BJ (cell line): ENCODE results near the gene RNF181. TPM values are rescaled to one million over a fixed set of nuclear protein-coding genes. Genes with fewer than 3 reads are reported as not detected.
"Not testable (repeated sequence)": the region's sequence is repeated elsewhere in the genome, so short reads cannot be mapped to it uniquely, and the experiment has no call there.

Experiments
- CTCF ChIA-PET: fragments of 350-600 bp; formaldehyde crosslinking; extraction: SDS; loops from one replicate; lab custom pipeline; 2021; ENCODE audit warnings: antibody characterized with exemption, inconsistent platforms; lab: Yijun Ruan, JAX
- POLR2A ChIA-PET: fragments of 300-600 bp; sonication (Branson Sonifier 250); formaldehyde crosslinking; extraction: SDS; loops from one replicate; lab custom pipeline; 2021; ENCODE audit warnings: antibody characterized with exemption; lab: Charles Lee
- DNase-seq: peaks from one replicate; pipeline ENCODE4 v3.0.0-alpha.2; 2011; ENCODE audit warnings: low read depth
- H3K27me3 ChIP-seq: 2 replicates; pipeline ENCODE4 v1.6.0; 2011; ENCODE audit warnings: low read length; ENCODE audit not compliant: control insufficient read depth, insufficient read depth
- H3K36me3 ChIP-seq: 2 replicates; pipeline ENCODE4 v1.5.1; 2011; ENCODE audit warnings: low read length; ENCODE audit not compliant: control insufficient read depth, insufficient read depth
- H3K4me3 ChIP-seq: 2 replicates; pipeline ENCODE4 v1.5.1; 2011; ENCODE audit warnings: low read depth, mild to moderate bottlenecking, control low read depth, low read length
- polyA plus RNA-seq: library from polyadenylated mRNA; depleted of rRNA; stranded (reverse); fragments of >200 nt; gene quantifications from 2 replicates; pipeline ENCODE4 v1.2.3, GENCODE V29; 2011
- TF ChIP-seq, protein P1 (sequence below): IDR thresholded peaks from 2 replicates; pipeline ENCODE4 v1.5.1; 2011; ENCODE audit warnings: low read depth, mild to moderate bottlenecking, control low read depth, inconsistent platforms, low read length, moderate library complexity; ENCODE audit not compliant: insufficient read depth

The RNF181 gene
- polyA plus RNA-seq, 1 experiment: 376 TPM

DNA sequence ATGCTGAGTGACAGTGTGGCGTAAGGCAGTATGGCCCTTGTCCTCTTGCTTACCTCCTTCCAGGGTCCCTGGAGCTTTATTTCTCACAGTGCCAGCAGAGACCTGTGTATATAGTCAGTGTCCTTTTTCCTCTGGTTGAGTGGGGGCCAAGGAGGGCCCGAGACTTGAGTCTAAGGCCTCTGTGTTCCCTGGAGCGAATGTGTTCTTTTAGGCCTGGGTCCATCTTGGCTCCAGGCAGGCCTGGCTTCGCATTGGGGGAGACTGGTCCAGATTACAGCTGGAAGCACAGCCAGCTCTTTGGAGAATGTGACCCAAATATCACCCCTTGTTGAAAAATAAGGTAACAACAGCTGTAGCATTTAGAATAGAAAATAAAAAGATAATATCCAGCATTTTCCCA, 6.4 kb upstream of the RNF181 start:
- Histone ChIP-seq H3K4me3 (no peak overlapping the region), H3K27me3 (no peaks in the 10 kb centered on the region), H3K36me3 (peaks cover 1% of the 10 kb centered on the region; the same call in 1 of the 2 replicates)
- TF ChIP-seq, protein P1, sequence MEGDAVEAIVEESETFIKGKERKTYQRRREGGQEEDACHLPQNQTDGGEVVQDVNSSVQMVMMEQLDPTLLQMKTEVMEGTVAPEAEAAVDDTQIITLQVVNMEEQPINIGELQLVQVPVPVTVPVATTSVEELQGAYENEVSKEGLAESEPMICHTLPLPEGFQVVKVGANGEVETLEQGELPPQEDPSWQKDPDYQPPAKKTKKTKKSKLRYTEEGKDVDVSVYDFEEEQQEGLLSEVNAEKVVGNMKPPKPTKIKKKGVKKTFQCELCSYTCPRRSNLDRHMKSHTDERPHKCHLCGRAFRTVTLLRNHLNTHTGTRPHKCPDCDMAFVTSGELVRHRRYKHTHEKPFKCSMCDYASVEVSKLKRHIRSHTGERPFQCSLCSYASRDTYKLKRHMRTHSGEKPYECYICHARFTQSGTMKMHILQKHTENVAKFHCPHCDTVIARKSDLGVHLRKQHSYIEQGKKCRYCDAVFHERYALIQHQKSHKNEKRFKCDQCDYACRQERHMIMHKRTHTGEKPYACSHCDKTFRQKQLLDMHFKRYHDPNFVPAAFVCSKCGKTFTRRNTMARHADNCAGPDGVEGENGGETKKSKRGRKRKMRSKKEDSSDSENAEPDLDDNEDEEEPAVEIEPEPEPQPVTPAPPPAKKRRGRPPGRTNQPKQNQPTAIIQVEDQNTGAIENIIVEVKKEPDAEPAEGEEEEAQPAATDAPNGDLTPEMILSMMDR: no peak
- DNase-seq: no peak
- ChIA-PET CTCF (interaction anchor here (1.1 kb wide), 1 partner anchor 16 kb away, joined by 3 read pairs; no protein-coding TSS in a partner anchor), POLR2A (no interaction called here)

DNA sequence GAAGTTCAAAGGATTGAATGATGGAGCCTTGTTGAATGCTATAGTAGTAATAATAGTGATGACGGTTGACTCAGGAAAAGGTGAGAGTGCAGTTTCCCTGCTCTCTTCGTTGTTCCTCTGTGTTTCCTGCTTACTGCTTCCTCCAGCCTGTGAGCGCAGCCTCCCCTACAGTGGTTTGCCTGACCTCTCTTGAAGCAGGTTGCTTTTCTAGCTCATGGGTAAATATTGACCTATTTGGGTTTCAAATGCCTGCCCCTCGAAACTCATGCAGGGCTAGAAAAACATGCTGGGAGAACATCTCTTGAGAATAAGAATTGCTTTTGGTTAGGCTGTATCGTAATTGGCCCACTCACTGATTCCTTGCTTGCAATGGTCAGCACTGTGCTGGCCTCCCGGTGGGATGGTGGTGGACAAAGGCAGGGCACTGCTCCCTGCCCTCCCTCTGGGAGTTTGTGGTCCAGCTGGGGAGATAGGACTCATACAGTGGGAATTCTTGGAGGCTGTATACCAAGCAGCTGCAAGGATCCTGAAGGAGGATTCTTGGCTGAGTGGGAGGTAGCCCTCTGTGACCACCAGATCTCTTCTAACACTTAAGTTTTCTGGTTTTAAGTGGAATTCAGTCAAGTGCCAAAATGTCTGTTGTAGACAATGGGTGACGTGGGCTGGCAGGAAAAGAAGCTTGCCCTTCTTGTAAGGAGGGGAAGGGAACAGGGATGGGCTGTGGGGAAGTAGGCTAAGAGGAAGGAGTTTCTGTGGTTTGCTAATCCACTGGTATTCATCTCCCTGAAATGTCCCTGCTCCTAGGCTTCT, 5.4 kb upstream of the RNF181 start:
- no peak overlapping the region for H3K4me3 ChIP-seq
- peak; percentile 82 for DNase-seq
- TF ChIP-seq, protein P1: no peak
- CTCF ChIA-PET: interaction anchor here (1.0 to 1.3 kb wide), 3 partner anchors 11 to 47 kb away, joined by 3 to 6 read pairs (median 5); no protein-coding TSS in a partner anchor
- H3K27me3 ChIP-seq: no peaks in the 10 kb centered on the region
- peaks cover 1% of the 10 kb centered on the region; the same call in 1 of the 2 replicates for H3K36me3 ChIP-seq
- POLR2A ChIA-PET: no interaction called here

DNA sequence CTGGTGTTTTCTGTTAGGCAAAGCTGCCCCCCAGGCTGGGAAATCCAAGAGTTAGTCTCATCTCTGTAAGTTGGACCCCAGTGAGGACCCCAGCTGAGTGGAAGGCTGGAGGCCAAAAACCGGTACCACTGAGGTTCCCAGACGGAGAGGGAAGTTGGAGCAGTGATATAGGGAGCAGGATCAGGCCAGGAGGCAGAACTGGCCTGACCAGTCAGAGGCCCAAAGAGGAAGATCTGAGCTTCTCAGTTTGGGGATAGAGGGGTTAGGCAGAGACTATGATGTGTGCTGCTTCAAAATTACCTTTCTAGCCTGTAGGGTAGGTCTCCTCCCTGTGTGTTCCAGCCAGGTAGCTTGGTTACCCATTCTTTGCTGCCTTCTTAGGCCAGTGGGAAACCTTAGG, 4.6 kb upstream of the RNF181 start:
- ChIA-PET CTCF (interaction anchor here (0.7 to 1.6 kb wide), 7 partner anchors 10 to 170 kb away, joined by 3 to 6 read pairs (median 3); no protein-coding TSS in a partner anchor), POLR2A (no interaction called here)
- no peak for DNase-seq
- Histone ChIP-seq H3K36me3 (peaks cover 1% of the 10 kb centered on the region; the same call in 1 of the 2 replicates), H3K27me3 (no peaks in the 10 kb centered on the region), H3K4me3 (no peak overlapping the region)
- TF ChIP-seq, protein P1: no peak

DNA sequence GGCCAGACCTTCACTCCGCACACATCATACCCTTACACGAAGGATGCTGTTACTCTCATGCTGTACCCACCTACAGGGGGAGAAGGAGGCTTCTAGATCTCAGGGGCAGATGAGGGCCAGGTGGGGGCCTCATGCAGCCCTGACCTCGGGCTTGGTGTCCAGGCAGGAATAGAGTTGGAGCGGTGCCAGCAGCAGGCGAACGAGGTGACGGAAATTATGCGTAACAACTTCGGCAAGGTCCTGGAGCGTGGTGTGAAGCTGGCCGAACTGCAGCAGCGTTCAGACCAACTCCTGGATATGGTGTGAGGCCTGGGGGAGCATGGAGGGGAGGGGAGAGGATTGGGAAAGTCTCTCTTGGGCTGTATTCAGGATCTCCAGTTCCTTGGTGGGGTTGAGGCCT, 4.0 kb upstream of the RNF181 start:
- ChIA-PET CTCF (interaction anchor here (0.5 to 1.6 kb wide), 5 partner anchors 13 to 599 kb away, joined by 3 to 5 read pairs (median 3); no protein-coding TSS in a partner anchor), POLR2A (no interaction called here)
- TF ChIP-seq, protein P1: no peak
- DNase-seq: no peak
- no peaks in the 10 kb centered on the region for H3K27me3 ChIP-seq
- H3K36me3 ChIP-seq: peaks cover 1% of the 10 kb centered on the region; the same call in 1 of the 2 replicates
- no peak overlapping the region for H3K4me3 ChIP-seq

DNA sequence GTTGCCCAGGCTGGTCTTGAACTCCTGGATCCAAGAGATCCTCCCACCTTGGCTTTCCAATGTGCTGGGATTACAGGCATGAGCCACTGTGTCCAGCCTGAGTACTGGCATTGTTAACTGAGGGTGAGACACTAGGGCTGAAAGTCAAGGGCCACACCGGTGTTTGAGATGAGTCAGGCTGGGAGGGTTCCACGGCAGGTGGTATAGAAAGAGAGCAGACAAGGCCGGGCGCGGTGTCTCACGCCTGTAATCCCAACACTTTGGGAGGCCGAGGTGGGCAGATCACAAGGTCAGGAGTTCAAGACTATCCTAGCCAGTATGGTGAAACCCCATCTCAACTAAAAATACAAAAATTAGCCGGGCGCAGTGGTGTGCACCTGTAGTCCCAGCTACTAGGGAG, 3.2 kb upstream of the RNF181 start:
- H3K4me3 ChIP-seq, POLR2A ChIA-PET, H3K36me3 ChIP-seq, H3K27me3 ChIP-seq, DNase-seq: not testable (repeated sequence)
- CTCF ChIA-PET: interaction anchor here (0.5 to 1.6 kb wide), 2 partner anchors 136 to 600 kb away, joined by 3 read pairs; no protein-coding TSS in a partner anchor
